HG03342 (cell line): Measurements from ENCODE around the gene DGCR8.
A peak's percentile ranks its signal among the peaks of the same experiment; 100 is the strongest.

Experiments
- ATAC-seq: cut with Tn5 transposase; IDR thresholded peaks from one replicate; pipeline ENCODE4 v1.9.1; 2021; ENCODE audit warnings: mild to moderate bottlenecking, moderate library complexity; ENCODE audit not compliant: unreplicated experiment

Gene DGCR8

DNA sequence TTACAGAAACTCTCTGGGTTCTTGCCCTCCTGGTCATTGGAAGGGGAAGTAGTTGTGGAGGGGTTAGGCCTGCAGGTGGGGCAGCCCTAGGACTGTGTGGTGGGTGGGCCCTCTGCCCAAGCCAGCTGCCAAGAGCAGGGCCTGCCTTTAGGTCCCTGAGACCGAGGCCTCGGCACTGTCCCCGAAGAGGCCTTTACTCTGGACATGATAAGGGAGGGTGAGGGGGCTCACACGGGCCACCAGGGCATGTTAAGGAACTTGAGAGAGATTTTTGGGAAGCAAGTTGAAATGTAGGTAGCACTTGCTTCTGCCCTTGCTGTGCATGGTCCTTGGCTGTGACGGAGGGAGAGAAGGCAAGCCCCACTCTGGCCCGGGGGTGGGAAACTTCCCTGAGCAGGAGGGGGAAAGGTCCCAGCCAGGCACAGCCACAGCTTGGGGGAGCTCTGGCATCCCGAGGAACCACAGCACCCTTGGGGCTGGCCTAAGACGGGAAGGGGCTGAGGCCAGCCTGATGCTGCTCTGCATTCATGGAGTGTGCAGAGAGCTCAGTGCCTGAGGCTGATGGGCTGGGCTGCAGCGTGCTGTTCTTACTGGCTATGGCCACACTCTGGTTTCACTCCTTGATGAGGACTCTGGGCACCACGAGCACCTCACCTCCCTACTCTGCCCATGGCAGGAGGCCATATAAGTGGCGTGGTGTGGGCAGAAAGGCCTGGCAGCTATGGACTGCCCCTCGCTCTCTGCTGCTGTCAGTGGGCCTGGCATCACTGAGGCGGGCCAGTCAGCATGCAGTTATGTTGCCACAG, 28.1 kb downstream of the DGCR8 start:
- no peak for ATAC-seq

GRCh38 chr22:20108757-20109230, 28.8 kb downstream of the DGCR8 start:
- ATAC-seq = no peak

GRCh38 chr22:20109411-20110358, 29.6 kb downstream of the DGCR8 start:
- no peak for ATAC-seq

GRCh38 chr22:20110359-20110985, 30.4 kb downstream of the DGCR8 start:
- no peak for ATAC-seq

- ATAC-seq = no peak
Observed at GRCh38 chr22:20111045-20111688, 31.1 kb downstream of the DGCR8 start.

GRCh38 chr22:20111689-20112622, 31.9 kb downstream of the DGCR8 start:
- ATAC-seq = no peak

DNA sequence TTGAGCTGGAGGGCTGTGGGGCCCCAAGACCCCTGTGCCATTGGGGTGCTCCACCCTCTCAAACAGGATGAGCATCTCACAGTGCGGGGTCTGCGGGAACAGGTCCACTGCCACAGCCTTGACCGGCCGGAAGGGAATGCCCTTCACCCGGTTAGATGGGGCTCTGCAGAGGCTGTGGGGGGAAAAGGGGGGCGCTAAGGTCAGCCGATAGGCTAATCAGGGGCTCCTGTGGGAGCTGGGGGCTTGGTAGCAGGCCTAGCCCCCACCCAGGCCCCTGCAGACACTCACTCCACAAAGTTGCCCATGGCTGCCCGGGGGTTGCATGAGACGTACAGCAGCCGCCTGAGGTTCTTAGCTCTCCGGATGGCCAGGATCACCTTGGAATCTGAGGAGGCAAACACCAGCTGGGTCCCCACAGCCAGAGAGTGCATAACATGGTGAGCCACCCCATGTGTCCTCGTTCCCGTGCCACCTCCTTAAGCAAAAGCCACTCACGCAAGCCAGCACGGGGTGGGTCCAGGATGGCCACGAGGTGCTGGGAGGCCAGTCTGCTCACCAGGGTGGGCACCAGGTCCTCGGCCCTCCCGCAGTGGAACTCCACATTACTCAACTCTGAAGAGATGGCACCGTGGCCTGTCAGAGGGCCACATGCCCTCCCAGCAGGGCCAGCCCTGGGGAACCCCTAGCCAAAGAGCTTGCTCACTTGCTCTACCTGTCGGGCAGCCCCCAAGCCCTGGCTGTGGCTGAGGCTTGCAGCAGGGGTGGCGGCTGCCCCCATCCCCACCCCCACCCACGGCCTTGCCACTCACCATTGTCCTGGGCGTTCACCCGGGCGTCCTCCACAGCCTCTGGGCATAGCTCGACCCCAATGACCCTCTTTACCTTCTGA, 32.8 kb downstream of the DGCR8 start:
- no peak for ATAC-seq

GRCh38 chr22:20113551-20114310, 33.7 kb downstream of the DGCR8 start:
- ATAC-seq = no peak

DNA sequence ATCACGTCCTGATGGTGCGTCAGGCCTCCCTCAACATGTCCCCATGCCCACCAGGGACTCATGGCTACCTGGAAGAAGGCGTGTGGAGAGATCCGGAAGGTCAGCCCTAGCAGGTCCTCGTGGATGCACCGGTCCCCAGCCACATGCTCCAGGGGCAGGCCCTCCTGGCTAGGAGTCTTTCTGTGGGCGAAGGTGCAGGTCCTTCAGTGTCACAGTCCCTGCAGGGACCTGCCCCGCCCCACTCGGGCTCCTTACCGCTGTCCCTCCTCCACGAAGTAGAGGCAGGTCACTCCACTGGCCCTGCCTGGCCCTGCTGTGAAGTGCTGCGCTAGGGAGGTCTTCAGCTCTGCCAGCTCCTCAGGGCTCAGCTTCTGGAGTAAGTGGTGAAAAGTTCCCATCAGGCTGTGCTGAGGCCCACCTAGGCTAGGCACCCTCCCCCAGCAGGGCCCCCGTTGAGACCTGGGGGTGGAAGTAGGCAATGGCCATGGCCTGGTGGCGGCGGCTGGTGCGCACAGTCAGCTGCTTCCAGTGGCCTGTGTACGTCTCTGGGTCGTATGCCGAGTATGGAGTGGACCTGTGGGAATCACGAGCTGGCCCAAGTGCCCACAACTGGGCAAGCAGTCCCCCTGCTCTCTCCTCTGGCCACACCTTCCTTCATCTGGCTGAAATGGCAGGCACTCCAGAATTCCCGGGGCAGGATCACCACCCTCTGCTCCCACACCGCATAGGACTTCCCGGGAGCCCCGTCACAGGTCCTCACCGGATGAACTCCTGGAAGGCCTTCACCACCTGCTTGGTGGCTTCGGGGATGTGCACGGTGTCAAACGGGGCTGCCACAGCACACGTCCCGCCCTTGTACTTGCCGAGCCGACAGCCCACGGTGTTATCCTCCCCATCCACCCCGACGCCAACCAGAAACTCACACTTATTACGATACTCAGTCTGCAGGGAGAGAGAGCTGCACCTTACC, 34.8 kb downstream of the DGCR8 start:
- no peak for ATAC-seq

DNA sequence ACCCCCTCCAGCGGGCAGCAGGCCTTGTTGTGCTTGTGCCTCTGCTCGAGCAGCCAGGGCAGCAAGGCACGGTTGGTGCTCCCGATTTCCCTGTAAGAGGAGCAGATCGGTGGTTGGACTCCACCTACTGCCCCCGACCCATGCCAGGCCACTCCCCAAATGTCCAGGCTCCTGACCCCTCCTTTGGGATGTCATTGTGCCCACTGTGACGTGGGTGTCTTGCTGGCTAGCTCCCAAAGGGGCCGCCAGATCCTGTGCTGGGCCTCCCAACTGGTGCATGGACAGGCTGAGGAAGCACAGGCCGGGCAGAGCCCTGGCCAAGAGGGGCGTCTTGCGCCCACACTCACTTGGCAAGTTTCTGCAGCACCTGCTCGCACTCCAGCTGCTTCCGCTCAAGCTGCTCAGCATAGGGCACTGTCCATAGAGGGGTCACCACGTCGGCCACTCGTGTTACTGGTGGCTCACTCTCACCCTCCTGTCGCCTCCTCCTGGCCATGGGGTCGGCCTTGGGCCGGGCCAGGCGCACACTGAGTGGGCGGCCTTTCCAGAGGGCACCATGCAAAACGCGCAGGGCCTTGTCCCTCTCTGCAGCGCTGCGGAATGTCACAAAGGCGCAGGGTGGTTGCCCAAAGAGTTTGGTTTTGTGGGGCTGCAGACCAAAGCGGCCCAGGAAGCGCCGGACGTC, 35.8 kb downstream of the DGCR8 start, which contains the start of gene RANBP1:
Gene RANBP1, plus strand, starts transcription at position 414 of the 685 bp plus-strand sequence. Its CDS starts 81 bp downstream, at position 495.
- ATAC-seq = no peak

GRCh38 chr22:20116376-20116950, 36.4 kb downstream of the DGCR8 start:
- ATAC-seq = no peak

DNA sequence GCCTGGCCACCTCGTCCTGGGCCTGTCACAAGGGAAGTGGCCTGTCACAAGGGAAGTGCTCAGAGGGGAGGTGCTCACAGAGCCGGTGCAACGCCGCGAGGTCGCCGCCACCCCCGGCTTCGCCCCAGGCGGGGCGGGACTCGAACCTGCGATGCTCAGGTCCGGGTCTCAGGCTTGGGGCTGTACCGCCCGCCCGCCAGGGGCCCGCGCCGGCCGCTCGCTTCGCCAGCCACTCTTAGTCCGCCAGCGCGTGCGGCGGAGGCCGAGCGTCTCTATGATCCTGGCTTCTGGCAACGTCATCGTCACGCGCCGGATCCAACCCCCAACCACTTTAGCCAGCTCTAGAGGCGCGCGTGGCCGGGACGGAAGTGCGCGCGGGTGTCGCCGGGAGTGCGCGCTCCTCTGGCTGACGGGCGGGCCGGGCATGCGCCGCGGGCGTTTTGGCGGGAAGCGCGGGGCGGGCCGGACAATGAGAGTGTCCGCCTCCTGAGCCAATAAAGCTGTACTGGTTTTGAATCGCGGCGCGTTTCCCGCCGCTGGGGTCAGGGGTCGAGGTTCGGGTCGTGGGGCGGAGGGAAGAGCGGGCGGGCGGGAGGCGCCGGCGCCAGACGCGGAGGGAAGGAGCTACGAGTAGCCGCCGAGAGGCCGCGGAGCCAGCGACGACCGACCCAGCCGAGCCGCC, 37.1 kb downstream of the DGCR8 start, which contains the start of gene TRMT2A:
Gene TRMT2A, minus strand, starts transcription at position 276 of the 682 bp plus-strand sequence. CDS start 320 bp downstream, outside the sequence.
- ATAC-seq = peak; percentile 69

DNA sequence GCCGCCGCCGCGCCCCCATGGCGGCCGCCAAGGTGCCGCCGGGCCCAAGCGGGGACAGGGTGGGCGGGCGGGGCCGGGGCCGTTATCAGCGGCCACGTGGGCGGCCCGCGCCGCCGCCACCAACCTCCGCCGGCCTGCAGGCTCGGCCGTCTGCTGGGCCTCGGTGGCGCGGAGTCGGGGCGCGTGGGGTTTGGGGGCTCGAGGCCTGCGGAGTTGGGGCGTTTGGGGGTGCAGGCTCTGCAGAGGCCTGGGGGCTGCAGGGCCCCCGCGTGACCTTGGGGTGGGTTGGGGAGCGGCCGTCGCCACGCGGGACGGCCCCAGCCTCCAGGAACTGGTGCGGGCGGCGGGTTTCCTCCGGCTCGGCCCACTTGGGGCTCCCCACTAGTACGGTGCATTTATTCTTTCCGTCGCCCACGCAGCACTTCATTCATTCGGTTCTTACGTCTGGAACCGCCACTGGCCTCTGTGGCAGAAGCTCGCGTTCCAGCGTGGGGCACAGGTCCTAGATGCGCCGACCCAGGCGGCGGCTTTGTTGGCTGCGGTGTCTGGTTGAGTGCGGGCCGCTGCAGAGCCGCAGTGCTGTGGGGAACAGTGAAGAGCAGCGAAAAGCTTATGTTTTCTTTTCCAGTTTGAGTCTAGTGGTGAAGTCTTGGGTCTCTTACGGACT, 37.7 kb downstream of the DGCR8 start:
- ATAC-seq = peak; percentile 4

DNA sequence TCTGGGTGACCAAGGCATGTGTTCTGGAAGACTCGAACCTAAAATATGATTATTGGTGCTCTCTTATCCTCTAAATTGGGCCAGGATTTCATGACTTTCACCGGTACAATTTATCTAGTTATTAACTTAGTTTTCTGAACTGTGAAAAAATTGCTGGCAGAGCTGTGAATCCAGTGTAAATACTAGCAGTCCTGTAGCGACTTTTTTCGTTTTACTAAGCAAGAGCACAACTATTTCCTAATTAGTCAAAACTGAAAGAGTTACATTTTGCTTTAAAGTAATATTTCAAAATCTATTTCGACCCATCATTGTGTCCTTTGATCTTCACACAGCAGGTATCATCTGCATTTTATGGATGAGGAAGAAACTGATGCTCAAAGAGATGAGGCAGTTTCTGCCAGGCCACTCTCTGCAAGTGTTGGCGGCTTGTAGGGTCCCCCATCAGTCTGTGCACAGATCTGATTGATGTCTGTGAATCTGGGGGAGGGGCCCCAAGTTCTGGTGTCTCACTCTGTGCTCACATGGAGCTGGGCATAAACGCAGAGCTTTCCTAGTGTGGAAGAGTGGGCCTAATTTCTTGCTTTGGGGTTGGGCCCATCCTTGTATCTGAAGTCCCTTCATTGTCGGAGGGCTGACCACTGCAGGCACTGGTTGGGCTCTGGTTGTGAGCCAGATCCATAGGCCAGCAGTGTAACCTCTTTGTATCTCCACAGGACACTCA, 38.4 kb downstream of the DGCR8 start:
- ATAC-seq = no peak
